ENCODE data around the gene KCNIP4.

The KCNIP4 gene

DNA sequence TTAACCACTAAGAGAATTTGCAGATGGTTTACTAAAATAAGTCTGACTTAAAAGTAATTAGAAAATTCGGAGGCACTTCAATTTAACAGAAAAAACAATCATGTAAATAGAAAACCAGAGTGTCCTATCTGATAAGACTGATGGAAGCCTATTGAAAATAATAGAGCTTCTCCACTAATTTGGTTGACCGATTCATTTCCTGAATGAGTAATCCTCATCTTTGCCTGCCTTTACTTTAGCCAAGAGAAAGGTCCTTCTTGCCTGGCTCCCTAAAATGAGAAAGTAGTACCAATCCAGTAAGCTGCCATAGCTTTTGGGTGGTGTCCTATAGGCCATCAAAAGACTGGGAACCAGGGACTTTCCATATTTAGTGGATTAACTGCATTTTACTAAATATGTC lies 48.4 kb downstream of the KCNIP4 start:
- no peak for DNase-seq

DNA sequence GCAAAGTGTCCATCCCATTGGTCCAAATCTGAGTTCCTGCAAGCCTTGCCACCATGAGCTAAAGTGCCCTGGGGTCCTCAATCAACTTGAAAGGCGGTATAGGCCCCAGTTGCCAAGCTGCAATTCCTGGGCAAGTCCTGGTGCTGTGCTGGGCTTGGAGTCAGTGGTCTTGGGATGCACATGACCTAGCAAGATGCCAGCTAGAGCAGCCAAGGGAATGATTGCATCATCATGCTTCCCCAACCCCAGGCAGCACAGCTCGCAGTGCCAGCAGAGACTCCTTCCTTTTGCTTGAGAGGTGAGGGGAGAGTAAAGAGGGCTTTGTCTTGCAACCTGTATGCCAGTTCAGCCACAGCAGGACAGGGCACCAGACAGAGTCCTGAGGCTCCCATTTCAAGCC lies 50.5 kb downstream of the KCNIP4 start:
- DNase-seq, result no peak

DNA sequence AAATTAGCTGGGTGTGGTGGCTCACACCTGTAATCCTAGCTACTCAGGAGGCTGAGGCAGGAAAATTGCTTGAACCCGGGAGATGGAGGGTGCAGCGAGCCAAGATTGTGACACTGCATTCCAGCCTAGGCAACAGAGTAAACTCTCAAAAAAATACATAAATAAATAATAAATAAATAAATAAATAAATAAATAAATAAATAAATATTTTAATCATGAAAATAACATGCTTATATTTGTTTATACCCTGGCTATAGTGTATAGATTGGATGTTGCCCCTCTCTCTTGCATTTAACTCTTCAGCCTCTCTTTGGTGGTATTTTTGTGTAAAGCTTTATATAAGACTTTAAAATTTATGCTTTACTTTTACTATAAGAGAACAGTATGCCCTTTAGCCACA lies 51.8 kb downstream of the KCNIP4 start:
- DNase-seq, result no peak

DNA sequence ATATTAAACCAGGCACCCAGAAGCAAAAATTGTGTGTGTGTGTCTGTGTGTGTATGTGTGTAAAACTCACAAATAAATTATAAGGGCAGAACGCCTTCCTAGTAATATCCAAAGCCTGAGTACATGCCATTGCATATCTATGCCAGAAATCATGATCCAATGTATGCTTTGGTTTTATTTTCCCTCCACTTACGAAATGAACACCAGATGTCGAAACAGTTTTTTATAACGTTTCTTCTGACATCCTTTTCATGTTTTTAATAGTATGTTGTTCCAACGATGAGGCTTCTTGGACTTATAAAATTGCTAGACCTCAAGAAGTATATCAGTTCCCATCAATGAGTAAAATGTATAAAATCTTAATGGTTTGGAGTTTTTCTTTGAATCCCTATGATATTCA lies 55.4 kb downstream of the KCNIP4 start:
- no peak for DNase-seq

DNA sequence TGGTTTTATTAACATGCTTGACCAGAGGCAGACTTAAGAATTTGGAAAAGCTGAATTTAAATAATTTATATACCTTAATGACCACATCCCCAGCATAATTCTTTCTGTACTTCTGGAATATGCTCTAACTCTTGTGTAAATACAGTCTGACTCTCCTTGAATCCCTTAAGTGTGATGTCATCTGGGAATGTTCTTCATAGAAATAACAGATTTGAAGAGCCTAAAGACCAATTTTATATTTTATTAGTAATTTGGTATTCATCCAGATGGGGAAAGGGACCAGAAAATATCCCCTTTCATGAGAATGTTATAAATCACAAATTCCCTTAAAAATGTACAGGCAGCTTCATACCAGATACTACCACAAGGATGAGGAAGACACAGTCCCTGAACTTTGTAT lies 58.3 kb downstream of the KCNIP4 start:
- no peak for DNase-seq

DNA sequence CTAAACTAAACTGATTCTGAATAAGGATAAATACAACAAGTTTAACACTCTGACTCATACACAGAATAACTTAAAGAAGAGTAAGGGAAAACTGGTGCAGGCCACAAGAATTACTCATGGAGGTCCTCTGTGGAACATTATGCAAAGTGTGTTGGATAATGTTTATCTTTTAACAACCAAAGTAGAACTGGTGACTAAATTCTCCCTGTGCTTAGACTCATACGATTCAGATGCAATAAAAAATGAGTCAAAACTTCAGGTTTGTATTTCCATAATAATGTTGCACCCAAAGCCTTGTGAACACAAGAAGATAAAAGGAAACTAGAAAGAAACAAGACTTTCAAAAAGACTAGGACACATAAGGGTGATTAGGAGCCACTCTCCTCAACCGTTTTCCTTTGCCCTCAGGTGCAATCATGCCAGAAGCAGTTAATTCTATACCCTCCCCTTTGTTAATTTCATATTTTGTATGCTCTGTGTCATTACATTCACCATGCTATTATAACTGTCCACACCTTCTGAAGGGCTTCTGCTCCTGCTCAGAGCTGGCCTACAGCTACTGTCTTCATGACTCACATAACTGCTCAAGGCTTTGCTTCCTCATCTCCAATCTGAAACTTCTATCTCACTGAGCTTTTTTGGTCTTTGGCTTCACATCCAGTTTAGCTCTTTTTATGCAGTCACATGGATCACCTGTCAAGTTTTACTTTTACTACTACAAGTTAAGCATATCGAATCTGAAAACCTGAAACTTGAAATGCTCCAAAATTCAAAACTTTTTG lies 60.2 kb downstream of the KCNIP4 start:
- no peak for DNase-seq

DNA sequence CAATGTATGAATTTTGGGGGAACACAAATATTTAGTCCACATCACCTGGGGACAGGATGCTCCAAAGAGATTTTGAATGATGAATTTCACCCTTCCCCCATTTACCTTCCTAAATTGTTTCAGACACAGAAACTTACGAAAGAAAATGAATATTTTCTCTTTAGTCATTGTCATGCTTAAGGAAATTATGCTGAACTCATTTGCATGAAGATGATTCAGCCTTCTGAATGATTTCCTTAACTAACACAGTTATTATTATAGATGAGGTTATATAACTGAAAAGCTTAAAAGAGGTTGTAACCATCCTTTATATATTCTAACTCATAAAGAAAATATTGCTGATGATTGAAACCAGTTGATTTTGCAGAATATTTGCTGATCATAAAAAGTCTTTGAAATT lies 61.1 kb downstream of the KCNIP4 start:
- no peak for DNase-seq

DNA sequence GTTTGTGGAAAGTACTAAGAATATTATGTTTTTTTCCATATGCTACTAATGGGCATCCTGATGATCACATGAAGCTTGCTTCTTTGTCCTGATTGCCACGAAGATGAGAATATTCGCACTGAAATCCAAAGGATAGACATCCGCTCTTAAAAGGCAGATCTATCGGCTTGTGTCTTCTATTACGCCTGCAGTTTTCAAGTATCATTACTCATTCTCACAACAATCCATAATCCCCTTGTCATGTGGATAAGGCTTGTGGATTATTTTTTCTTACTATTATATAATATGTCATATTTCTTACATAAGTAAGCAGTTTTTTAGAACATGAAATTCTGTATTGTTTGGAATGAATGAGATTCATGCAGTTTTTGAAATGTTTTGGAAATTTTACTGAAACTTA lies 62.8 kb downstream of the KCNIP4 start:
- no peak for DNase-seq

DNA sequence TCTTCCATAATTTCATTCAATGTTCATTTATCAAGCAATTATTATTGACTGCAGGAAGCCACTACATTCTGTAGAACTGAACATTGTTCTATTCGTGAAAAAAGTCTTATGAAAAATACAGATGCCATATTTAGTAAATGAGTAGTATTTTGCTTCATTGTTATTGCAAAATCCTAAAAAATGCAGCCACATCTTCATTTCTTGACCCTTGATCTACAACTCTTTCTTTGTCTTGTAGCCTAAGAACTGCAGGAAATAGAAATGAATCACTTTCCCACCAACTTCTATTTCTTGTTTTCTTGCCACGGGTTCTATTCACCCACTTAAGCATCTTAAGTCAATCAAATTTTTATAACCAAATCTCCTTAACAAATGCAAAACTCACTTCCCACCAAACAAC lies 63.3 kb downstream of the KCNIP4 start:
- no peak for DNase-seq

DNA sequence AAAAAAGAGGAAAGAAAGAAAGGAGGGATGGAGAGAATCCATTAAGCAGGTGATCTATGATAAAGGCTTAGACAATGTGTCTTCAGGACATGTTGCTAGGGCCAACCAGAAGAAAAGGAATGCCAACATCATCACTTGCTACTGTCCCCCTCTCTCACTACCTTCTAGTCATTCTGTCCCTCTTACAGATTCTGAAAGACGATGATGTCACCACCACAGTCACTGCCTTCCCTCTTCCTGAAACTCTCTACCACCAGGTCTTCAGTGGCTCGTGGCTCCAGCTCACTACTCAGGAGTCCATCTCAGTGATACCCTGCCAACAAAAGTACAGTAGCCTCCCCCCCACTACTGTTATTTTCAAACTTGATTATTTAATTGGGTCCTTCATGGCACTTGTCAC lies 64.0 kb downstream of the KCNIP4 start:
- no peak for DNase-seq

DNA sequence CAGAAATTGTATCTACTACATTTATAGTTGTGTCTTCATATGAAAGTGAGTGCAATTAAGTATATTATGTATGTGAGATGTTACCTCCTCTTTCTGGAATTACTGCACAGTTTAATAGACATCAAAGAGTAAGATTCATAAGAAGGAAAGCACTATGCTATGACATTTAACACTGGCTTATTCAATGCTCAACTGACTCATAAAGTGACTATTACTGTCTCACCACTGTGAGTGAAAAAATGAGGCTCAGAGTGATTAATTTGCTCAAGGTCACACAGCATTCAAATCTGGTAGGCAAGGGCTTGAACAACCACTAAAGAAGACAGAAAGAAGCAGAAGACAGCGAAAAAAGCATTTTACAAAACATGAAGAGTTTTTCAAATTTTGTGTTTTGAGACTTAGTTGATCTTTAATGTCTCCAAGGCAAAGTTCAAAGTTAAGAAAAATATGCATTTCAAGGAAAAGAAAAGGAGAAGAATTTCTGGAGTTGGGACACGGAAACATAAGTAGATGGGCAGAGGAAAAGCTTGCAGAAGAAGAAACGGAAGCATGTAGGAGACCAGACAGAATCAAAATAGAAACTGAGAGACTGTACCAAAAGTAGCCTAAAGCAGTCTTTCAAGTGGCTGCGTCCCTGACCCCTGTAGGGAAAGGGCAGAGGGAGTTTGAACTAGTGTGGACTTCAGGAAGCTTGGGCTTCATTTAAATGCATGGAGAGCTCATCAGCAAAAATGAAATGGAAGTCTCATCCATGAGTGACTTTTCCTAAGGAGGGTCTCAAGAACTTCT lies 66.3 kb downstream of the KCNIP4 start:
- no peak for DNase-seq

DNA sequence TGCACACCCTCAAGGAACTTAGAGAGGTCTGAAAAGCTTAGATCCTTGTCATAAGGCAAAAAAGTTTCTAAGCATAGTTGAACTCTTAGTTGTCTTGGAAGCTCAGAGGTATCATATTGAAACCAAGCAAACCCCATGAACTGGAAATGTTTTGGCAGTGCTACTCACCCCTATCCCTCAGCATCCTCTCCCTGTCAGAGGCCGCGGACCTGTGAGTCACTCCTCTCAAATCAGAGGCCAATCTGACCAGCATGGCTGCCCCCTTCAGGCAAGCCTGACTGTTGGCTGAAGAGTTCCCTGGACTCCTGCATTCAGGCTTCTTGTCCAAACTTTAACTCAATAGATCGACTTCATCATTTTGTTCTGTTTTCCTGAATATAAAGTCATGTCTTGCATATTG lies 69.4 kb downstream of the KCNIP4 start:
- DNase-seq, result no peak

DNA sequence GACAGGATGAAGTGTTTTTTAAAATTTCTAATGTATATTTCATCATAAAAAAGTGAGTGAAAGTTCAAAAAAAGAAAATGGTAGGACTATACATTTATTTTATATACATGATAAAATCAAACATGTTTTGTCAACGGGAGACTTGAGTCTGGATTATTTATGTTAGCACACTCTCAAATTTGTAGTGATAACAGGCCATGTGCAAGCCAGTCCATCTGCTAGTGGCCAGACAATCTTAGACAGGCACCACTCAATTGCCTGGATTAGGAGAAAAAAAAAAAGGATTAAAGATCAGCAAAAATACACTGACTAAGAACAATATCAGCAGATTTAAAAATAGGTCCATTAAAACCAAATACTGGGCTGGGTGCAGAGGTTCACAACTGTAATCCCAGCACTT lies 71.9 kb downstream of the KCNIP4 start:
- no peak for DNase-seq

DNA sequence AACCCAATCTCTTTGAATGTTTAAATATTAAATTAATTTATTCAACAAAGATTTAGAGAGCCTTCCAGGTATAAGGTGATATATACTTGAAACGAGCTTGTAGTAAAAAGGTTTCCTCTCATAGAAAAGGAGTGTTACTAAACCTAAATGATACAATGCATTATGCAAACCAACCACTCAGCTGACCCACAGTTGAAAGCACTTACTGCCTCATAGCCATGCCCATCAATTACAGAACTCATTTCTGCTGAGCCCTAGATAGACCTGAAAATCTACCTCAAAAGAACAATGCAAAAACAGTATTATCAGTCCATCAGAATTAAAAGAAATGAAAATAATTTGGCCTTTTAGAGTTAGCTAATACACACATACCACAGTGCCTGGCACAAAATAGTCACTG lies 75.4 kb downstream of the KCNIP4 start:
- no peak for DNase-seq

DNA sequence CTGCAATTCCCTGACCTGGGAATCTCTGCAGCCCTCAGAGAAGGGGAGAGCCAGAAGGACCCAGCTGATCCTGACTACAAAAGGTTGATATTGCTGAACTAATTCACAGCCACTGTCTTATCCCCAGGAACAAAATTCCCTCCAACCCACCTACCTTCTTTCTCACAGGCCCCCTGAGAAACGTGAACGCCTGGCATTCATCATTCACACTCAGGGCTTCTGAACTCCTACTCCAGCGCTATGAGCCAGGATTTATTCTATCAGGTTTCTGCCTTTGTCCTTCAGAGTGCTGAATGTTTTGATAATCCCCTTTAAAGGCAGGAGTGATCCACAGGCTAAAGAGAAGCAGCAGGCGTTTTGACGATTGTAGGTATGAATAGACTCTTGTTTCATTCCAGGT lies 76.5 kb downstream of the KCNIP4 start:
- no peak for DNase-seq

DNA sequence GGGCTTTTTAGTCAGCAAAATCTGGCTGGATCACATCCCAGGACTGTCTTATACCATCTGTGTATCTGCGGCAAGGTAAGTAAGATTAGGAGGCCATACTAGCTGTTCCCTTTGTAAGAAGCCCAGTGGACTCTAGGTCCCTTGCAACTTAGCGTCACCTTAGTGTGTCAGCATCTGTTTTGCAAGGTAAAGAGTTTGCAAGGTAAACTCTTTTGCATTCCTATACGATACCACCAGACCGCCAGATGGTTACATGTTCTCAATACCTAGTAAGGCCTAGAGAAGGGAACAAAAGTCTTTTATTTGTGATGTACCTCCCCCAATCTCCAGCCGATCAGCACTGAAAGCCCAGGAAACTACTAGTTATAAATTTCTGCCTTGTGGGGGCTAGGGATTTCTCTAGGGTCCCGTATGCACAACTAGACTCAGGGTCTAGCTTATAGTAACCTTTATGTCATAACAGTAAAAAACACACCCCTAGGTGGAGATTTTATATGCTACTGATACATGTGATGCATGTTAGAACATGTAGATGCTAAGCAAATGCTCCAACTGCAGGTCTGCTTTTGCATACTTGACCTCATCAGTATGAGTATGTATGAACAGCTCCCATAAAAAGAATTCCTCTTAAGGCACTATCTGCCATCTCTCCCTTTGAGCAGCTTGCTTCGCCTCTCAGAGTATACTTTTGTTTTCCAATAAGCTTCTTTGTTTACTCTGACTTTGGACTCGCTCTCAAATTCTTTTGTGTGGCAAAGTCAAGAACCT lies 78.4 kb downstream of the KCNIP4 start:
- no peak for DNase-seq

DNA sequence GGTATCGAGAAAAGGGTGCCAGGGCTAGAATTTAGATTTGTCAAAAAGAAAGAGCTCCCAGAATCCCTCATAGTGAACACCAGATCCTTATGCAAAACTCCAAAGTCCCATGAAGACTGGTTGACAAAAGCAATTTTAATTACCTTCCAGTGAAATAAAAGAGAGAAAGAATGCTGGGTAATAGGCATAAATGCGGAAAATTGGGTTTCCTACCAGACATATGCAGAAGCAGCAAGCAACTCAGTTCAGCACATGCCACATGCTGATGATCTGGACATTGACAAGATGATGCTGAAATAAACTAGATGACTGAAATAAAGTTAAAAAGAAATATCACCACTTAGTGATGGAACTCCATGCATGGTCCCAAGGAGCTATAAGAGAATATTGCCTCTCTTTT lies 83.9 kb downstream of the KCNIP4 start:
- no peak for DNase-seq

DNA sequence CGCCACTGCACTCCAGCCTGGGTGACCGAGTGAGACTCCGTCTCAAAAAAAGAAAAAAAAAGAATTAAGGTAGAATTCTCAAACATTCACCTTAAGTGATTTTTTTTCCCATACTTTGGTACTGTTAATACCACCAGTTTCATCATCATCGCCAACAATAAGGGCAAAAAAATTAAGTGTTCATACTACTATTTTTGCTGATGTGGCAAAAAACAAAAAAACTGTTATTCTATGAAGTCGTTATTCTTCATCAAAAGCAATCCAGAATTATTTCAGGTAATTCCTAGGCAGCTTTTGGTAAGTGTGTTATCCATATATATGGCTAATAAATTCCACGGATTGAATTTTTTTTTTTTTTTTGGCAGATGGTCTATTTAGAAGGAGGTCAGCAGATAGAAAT lies 85.7 kb downstream of the KCNIP4 start:
- no peak for DNase-seq

DNA sequence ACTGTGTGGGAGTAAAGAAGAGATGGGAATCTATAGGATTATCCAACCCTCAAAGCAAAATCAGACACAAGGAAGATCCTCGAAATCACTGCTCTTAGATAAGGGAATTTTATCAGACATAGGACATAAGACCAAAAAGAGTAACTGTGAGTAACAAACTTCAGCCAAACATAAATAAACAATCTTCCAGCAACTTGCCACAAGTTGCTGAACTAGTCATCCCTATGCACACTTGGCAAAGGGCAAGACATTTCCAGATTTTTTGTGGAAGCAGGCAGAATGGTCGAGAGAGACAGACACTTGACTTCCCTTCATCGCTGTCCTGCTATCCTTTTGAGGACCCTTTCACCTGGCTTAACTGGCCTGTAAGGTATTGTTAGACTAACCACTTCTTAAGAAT lies 89.6 kb downstream of the KCNIP4 start:
- no peak for DNase-seq

DNA sequence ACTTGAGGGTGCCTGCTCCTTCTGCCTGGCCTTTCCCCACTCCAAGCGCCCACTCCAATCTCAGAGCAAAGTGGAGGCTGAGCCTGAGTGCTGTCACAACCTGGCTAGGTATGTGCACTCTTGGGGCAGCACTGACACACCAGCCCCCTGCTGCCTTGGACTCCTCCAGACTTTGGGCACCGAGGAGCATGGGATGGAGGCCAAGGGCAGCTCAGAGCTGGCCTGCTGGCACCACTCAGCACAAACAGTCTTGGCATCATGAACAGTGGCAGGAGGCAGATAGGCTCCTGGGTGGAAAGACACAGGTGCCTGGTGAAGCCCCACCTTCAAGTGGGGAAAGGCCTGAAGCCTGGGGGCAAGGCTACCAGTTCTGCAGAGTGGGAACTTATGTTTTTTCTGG lies 91.8 kb downstream of the KCNIP4 start:
- no peak for DNase-seq

DNA sequence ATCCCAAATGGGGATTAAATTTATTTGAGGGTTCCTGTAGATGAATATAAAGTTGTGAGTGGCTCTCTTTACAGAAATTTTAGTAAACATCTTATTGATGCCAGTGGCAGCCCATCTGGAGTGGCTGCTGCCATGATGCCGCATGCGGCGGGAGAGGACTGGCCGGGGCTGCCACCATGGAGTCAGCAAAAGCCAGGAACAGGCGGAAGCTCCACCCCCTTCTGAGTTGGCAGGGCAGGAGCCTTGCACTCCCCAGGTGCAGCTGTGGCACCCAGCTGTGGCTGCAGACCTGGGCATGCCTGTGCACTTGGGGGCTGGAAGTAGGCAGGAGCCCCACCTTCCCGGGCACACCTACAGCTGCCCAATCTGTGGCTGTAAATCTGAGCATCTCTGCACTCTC lies 92.3 kb downstream of the KCNIP4 start:
- DNase-seq, result no peak

DNA sequence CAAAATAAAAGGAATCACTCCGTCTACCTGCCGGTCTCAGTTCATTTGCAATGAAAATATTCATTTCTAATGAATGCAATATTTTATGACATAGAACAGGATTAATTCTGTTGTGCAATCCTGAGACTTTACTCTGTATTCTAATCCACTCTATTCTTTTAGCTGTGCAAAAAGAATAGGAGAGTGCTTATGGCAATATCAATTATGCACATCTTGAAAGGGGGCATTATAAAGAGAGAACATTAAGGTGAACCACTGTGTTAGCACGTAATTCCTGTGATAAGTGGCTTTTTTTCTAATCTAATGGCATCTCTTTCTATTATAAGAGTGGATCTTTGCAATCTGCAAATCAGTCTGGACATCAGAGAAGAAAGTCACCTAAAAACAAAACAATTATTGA lies 99.5 kb downstream of the KCNIP4 start:
- no peak for DNase-seq

DNA sequence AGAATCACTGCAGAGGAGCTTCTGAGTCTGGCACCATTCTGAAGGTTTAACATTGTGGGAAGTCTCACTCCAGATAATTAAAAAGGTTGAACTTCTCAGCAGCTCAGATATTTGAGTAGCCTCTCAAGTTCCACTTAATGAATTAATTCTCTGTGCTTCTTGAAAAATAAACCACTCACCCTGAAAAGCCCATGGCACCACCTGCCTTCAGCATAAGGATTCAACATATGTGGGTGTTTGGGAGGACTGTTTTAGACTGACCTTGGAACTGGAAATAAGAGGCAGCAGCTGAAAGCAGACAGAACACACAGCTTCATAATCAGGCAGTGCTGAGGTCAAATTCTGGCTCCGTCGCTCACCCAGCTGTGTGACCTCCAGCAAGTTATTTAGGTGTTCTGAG lies 100.6 kb downstream of the KCNIP4 start:
- no peak for DNase-seq

DNA sequence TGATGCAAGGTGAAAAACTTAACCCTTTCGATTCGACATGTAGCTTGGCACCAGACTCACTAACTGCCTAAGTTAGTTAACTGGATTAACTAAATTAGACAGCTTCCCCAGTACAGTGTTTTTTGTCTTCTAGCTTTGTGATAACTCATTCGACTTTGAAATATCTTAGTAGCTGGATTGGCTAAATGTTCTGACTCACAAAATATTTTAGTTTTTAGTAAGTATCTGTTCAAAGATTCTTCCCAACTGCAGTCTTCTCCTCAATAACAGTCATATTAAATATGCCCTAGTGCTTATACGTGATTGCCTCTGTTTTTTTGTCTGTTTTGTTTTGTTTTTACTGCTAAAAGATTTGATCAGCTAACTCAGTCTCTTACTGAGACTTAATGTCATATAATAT lies 102.9 kb downstream of the KCNIP4 start:
- DNase-seq, result no peak

Data from activated CD4-positive, CD25-positive, alpha-beta regulatory T cell (primary cell).